ENCODE measurements around the gene PRKG1. TPM values are rescaled to one million over a fixed set of nuclear protein-coding genes. Genes with fewer than 3 reads are reported as not detected.

The PRKG1 gene
- total and polyA plus RNA-seq, 4 donors = 0.46 to 5.1 (median 1.5) TPM

DNA sequence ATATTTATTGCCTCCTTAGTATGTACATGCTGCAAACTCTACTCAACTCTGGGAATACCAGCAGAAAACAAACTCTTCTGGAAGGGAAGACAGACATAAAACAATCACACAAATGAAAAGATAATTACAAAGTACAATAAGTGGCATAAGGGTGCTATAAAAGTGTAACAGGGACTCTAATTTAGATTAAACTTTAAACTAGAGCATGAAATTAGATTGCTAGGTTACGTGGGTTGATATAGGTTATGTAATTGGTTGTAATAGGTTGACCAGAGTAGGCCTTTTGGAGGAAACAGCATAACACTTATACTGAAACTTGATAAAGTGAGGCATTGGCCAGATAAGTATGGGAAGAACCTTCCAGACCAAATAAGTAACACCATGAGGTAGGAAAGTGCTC is 1213.6 kb downstream of the PRKG1 start:
- Histone ChIP-seq H3K9ac (ENCODE audit: low read depth in 1 of 2, low read length in 2 of 2) (no peak overlapping the region), H3K27me3 (ENCODE audit: control insufficient read depth in 4 of 4, insufficient read depth in 4 of 4, low read length in 3 of 4) (peaks cover 0 to 7% (median 0%) of the 10 kb centered on the region in 4 donors), H3K9me3 (ENCODE audit: control insufficient read depth in 4 of 4, low read length in 3 of 4) (no peaks in the 10 kb centered on the region), H3K27ac (ENCODE audit: low read depth in 1 of 2, low read length in 2 of 2) (no peak overlapping the region), H3K4me3 (ENCODE audit: low read depth in 1 of 3, low read length in 3 of 3) (no peak overlapping the region), H3K4me1 (ENCODE audit: control insufficient read depth in 4 of 4, insufficient read depth in 4 of 4, low read length in 3 of 4) (no peaks in the 10 kb centered on the region), H3K36me3 (ENCODE audit: control insufficient read depth in 4 of 4, insufficient read depth in 3 of 4, low read depth in 1 of 4, low read length in 3 of 4) (no peaks in the 10 kb centered on the region)
- TF ChIP-seq HNF4G (IDR thresholded peaks at IDR 0.05) (no peak), HNF4A (conservative IDR thresholded peaks at IDR 0.05) (no peak), RAD21 (IDR thresholded peaks at IDR 0.05) (no peak), FOXA2 (IDR thresholded peaks at IDR 0.05) (no peak)
- no peak for DNase-seq (ENCODE audit: low spot score)
- WGBS = 85% methylated on average over 1 of the region's 1 CpG

DNA sequence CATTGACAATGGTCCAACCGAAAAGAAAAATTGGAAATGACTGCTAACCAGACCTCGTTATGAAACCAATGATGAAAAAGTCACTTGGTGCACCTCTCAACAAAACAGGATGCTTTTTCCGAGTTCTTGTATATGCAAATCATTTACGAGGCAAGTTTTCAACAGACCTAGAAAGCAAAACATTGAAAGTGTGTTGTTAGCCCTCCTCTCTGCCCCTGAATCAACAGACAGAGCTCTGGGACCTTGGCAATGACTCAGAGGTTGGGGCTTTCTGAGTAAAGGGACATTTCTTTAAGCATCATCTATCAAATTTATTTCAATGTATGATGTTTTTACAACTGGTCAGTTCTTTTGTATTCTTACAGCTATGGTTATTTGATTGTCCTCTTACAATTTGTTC is 1223.5 kb downstream of the PRKG1 start:
- no peak overlapping the region for H3K4me3 ChIP-seq (ENCODE audit: low read depth in 1 of 3, low read length in 3 of 3)
- WGBS = 63% methylated on average over 4 of the region's 4 CpGs
- H3K4me1 ChIP-seq (ENCODE audit: control insufficient read depth in 4 of 4, insufficient read depth in 4 of 4, low read length in 3 of 4) = no peaks in the 10 kb centered on the region
- H3K27me3 ChIP-seq (ENCODE audit: control insufficient read depth in 4 of 4, insufficient read depth in 4 of 4, low read length in 3 of 4) = no peaks in the 10 kb centered on the region
- no peak overlapping the region for H3K9ac ChIP-seq (ENCODE audit: low read depth in 1 of 2, low read length in 2 of 2)
- TF ChIP-seq RXRA (IDR thresholded peaks at IDR 0.05) = no peak
- TF ChIP-seq HNF4G (IDR thresholded peaks at IDR 0.05) = no peak
- TF ChIP-seq SP1 (IDR thresholded peaks at IDR 0.05) = no peak
- TF ChIP-seq YY1 (IDR thresholded peaks at IDR 0.05) = no peak
- TF ChIP-seq, protein P1, sequence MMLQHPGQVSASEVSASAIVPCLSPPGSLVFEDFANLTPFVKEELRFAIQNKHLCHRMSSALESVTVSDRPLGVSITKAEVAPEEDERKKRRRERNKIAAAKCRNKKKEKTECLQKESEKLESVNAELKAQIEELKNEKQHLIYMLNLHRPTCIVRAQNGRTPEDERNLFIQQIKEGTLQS (IDR thresholded peaks at IDR 0.05) = no peak
- TF ChIP-seq, protein P2, sequence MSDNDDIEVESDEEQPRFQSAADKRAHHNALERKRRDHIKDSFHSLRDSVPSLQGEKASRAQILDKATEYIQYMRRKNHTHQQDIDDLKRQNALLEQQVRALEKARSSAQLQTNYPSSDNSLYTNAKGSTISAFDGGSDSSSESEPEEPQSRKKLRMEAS (IDR thresholded peaks at IDR 0.05) = no peak
- no peak for TF ChIP-seq RAD21 (IDR thresholded peaks at IDR 0.05)
- TF ChIP-seq NR2F2 (IDR thresholded peaks at IDR 0.05) = no peak
- no peak for TF ChIP-seq EGR1 (IDR thresholded peaks at IDR 0.05; ENCODE audit: low read depth in 2 of 2)
- TF ChIP-seq, protein P3, sequence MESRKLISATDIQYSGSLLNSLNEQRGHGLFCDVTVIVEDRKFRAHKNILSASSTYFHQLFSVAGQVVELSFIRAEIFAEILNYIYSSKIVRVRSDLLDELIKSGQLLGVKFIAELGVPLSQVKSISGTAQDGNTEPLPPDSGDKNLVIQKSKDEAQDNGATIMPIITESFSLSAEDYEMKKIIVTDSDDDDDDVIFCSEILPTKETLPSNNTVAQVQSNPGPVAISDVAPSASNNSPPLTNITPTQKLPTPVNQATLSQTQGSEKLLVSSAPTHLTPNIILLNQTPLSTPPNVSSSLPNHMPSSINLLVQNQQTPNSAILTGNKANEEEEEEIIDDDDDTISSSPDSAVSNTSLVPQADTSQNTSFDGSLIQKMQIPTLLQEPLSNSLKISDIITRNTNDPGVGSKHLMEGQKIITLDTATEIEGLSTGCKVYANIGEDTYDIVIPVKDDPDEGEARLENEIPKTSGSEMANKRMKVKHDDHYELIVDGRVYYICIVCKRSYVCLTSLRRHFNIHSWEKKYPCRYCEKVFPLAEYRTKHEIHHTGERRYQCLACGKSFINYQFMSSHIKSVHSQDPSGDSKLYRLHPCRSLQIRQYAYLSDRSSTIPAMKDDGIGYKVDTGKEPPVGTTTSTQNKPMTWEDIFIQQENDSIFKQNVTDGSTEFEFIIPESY (IDR thresholded peaks at IDR 0.05) = no peak
- no peak for TF ChIP-seq TAF1 (conservative IDR thresholded peaks at IDR 0.05)
- TF ChIP-seq, protein P4, sequence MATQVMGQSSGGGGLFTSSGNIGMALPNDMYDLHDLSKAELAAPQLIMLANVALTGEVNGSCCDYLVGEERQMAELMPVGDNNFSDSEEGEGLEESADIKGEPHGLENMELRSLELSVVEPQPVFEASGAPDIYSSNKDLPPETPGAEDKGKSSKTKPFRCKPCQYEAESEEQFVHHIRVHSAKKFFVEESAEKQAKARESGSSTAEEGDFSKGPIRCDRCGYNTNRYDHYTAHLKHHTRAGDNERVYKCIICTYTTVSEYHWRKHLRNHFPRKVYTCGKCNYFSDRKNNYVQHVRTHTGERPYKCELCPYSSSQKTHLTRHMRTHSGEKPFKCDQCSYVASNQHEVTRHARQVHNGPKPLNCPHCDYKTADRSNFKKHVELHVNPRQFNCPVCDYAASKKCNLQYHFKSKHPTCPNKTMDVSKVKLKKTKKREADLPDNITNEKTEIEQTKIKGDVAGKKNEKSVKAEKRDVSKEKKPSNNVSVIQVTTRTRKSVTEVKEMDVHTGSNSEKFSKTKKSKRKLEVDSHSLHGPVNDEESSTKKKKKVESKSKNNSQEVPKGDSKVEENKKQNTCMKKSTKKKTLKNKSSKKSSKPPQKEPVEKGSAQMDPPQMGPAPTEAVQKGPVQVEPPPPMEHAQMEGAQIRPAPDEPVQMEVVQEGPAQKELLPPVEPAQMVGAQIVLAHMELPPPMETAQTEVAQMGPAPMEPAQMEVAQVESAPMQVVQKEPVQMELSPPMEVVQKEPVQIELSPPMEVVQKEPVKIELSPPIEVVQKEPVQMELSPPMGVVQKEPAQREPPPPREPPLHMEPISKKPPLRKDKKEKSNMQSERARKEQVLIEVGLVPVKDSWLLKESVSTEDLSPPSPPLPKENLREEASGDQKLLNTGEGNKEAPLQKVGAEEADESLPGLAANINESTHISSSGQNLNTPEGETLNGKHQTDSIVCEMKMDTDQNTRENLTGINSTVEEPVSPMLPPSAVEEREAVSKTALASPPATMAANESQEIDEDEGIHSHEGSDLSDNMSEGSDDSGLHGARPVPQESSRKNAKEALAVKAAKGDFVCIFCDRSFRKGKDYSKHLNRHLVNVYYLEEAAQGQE (IDR thresholded peaks at IDR 0.05) = no peak
- TF ChIP-seq HNF4A (conservative IDR thresholded peaks at IDR 0.05) = no peak
- TF ChIP-seq FOXA1 (IDR thresholded peaks at IDR 0.05) = no peak
- no peak for TF ChIP-seq FOXA2 (IDR thresholded peaks at IDR 0.05)
- TF ChIP-seq GABPA (IDR thresholded peaks at IDR 0.05 in 1 of 2, conservative IDR thresholded peaks at IDR 0.05 in 1 of 2) = no peak
- TF ChIP-seq, protein P5, sequence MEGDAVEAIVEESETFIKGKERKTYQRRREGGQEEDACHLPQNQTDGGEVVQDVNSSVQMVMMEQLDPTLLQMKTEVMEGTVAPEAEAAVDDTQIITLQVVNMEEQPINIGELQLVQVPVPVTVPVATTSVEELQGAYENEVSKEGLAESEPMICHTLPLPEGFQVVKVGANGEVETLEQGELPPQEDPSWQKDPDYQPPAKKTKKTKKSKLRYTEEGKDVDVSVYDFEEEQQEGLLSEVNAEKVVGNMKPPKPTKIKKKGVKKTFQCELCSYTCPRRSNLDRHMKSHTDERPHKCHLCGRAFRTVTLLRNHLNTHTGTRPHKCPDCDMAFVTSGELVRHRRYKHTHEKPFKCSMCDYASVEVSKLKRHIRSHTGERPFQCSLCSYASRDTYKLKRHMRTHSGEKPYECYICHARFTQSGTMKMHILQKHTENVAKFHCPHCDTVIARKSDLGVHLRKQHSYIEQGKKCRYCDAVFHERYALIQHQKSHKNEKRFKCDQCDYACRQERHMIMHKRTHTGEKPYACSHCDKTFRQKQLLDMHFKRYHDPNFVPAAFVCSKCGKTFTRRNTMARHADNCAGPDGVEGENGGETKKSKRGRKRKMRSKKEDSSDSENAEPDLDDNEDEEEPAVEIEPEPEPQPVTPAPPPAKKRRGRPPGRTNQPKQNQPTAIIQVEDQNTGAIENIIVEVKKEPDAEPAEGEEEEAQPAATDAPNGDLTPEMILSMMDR (IDR thresholded peaks at IDR 0.05; ENCODE audit: low read depth, low read length, missing input control) = no peak
- no peak for TF ChIP-seq JUND (IDR thresholded peaks at IDR 0.05)
- H3K27ac ChIP-seq (ENCODE audit: low read depth in 1 of 2, low read length in 2 of 2) = no peak overlapping the region
- H3K36me3 ChIP-seq (ENCODE audit: control insufficient read depth in 4 of 4, insufficient read depth in 3 of 4, low read depth in 1 of 4, low read length in 3 of 4) = no peaks in the 10 kb centered on the region
- no peak for DNase-seq (ENCODE audit: low spot score)
- no peaks in the 10 kb centered on the region for H3K9me3 ChIP-seq (ENCODE audit: control insufficient read depth in 4 of 4, low read length in 3 of 4)
